ENCODE data around the gene NQO1. TPM values are rescaled to one million over a fixed set of nuclear protein-coding genes. Genes with fewer than 3 reads are reported as not detected.

The NQO1 gene
- polyA plus RNA-seq, 1 donor (not counting 4 experiments of a cell fraction or from before 2014, with no cell fraction given): 166 TPM

- dilution Hi-C loops (cut with MboI; ENCODE audit: extremely low pct_ligation_motif_present, low sequenced_read_pairs): no loop called here
- no peak for DNase-seq (ENCODE audit: low read depth, low spot score)
- Histone ChIP-seq H3K27me3 (ENCODE audit: control insufficient read depth, extremely low read depth, insufficient read depth, low read length) (no peaks in the 10 kb centered on the region), H3K9ac (ENCODE audit: control insufficient read depth, extremely low read depth, insufficient read depth, low read length) (no peak overlapping the region), H4K20me1 (ENCODE audit: control insufficient read depth, extremely low read depth, insufficient read depth, low read length) (no peaks in the 10 kb centered on the region), H3K9me1 (ENCODE audit: control insufficient read depth, extremely low read depth, insufficient read depth, low read length) (no peaks in the 10 kb centered on the region), H3K79me2 (ENCODE audit: control insufficient read depth, insufficient read depth, low read length) (no peaks in the 10 kb centered on the region), H2AFZ (ENCODE audit: control insufficient read depth, low read length) (no peak overlapping the region), H3K4me3 (ENCODE audit: control insufficient read depth in 2 of 3, extremely low read depth in 1 of 3, insufficient read depth in 2 of 3, low read depth in 1 of 3, low read length in 3 of 3) (no peak overlapping the region), H3K4me1 (ENCODE audit: control insufficient read depth, extremely low read depth, insufficient read depth, low read length) (no peaks in the 10 kb centered on the region), H3K27ac (ENCODE audit: control insufficient read depth, insufficient read depth, low read length) (no peak overlapping the region), H3K9me3 (ENCODE audit: control insufficient read depth, low read depth, low read length) (no peaks in the 10 kb centered on the region), H3K36me3 (ENCODE audit: control insufficient read depth in 2 of 2, extremely low read depth in 1 of 2, insufficient read depth in 2 of 2, low read length in 2 of 2) (peaks cover 21 to 24% of the 10 kb centered on the region in 2 experiments), H3K4me2 (ENCODE audit: control insufficient read depth, extremely low read depth, insufficient read depth, low read depth, low read length) (no peak overlapping the region)
- TF ChIP-seq EZH2 (IDR thresholded peaks at IDR 0.05; ENCODE audit: low read length): no peak
- no peak for FAIRE-seq
Observed at GRCh38 chr16:69688589-69688988, 37.8 kb downstream of the NQO1 start.

DNA sequence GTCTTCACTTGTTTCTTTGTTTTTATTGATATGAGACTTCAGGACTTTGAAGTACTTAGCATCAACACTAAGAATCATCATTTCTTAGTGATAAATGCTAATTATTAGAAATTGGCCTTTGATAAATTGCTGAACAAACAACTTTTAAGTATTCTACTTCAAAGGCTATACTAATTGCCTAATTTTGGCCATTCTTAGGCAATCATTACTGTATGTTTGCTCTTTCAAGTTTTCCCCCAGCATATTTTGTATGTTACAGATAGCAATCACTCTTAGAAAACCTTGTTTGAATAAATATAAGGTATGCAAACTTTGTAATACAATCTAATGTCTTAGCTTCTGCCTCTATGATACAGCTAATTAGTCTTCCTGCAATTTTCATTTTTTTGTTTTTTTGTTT, 46.0 kb downstream of the NQO1 start:
- no peak for DNase-seq (ENCODE audit: low read depth, low spot score)
- no peaks in the 10 kb centered on the region for H3K79me2 ChIP-seq (ENCODE audit: control insufficient read depth, insufficient read depth, low read length)
- H3K9ac ChIP-seq (ENCODE audit: control insufficient read depth, extremely low read depth, insufficient read depth, low read length): no peak overlapping the region
- H3K4me2 ChIP-seq (ENCODE audit: control insufficient read depth, extremely low read depth, insufficient read depth, low read depth, low read length): no peak overlapping the region
- H3K27ac ChIP-seq (ENCODE audit: control insufficient read depth, insufficient read depth, low read length): no peak overlapping the region
- no peaks in the 10 kb centered on the region for H3K9me3 ChIP-seq (ENCODE audit: control insufficient read depth, low read depth, low read length)
- H3K27me3 ChIP-seq (ENCODE audit: control insufficient read depth, extremely low read depth, insufficient read depth, low read length): no peaks in the 10 kb centered on the region
- no peaks in the 10 kb centered on the region for H4K20me1 ChIP-seq (ENCODE audit: control insufficient read depth, extremely low read depth, insufficient read depth, low read length)
- H2AFZ ChIP-seq (ENCODE audit: control insufficient read depth, low read length): no peak overlapping the region
- H3K9me1 ChIP-seq (ENCODE audit: control insufficient read depth, extremely low read depth, insufficient read depth, low read length): no peaks in the 10 kb centered on the region
- no peak overlapping the region for H3K4me3 ChIP-seq (ENCODE audit: control insufficient read depth in 2 of 3, extremely low read depth in 1 of 3, insufficient read depth in 2 of 3, low read depth in 1 of 3, low read length in 3 of 3)
- no peaks in the 10 kb centered on the region for H3K4me1 ChIP-seq (ENCODE audit: control insufficient read depth, extremely low read depth, insufficient read depth, low read length)
- TF ChIP-seq EZH2 (IDR thresholded peaks at IDR 0.05; ENCODE audit: low read length): no peak
- no peak for TF ChIP-seq CTCF (optimal IDR thresholded peaks at IDR 0.05 in 1 of 3, IDR thresholded peaks at IDR 0.05 in 1 of 3, conservative IDR thresholded peaks at IDR 0.05 in 1 of 3; ENCODE audit: extremely low read depth in 1 of 3, insufficient read depth in 2 of 3, low read length in 3 of 3)
- FAIRE-seq: no peak
- peaks cover 4 to 12% of the 10 kb centered on the region in 2 experiments for H3K36me3 ChIP-seq (ENCODE audit: control insufficient read depth in 2 of 2, extremely low read depth in 1 of 2, insufficient read depth in 2 of 2, low read length in 2 of 2)
- dilution Hi-C loops (cut with MboI; ENCODE audit: extremely low pct_ligation_motif_present, low sequenced_read_pairs): no loop called here
